CD4-positive, alpha-beta T cell (primary cell): ENCODE measurements around the gene ROR1. TPM values are rescaled to one million over a fixed set of nuclear protein-coding genes. Genes with fewer than 3 reads are reported as not detected.

Source experiments
- ATAC-seq: fragments of 200-7000 bp; cut with Tn5 transposase; one replicate; pipeline ENCODE4 v1.10.0; 2022; ENCODE audit warnings: mild to moderate bottlenecking; ENCODE audit not compliant: poor library complexity
- CTCF ChIA-PET: fragments of 350-600 bp; sonication (Branson Sonifier 250); formaldehyde crosslinking; loops from one replicate; lab custom pipeline; 2021; ENCODE audit warnings: antibody characterized with exemption, inconsistent platforms; lab: Charles Lee
- POLR2A ChIA-PET: fragments of 350-600 bp; sonication (Branson Sonifier 250); formaldehyde crosslinking; loops from one replicate; lab custom pipeline; 2021; ENCODE audit warnings: antibody characterized with exemption, inconsistent platforms; lab: Charles Lee
- DNase-seq, 14 experiments: peaks; one replicate each; pipeline ENCODE4 v3.0.0-alpha.2; 2013 to 2020; ENCODE audit warnings: mixed read lengths in 2 of 14
- H3K27ac ChIP-seq, 2 donors: one replicate each; pipeline versions ENCODE4 v1.5.1 to v1.7.0; 2013; ENCODE audit warnings: low read length in 2 of 2, low read depth in 1 of 2, mild to moderate bottlenecking in 1 of 2
- H3K27me3 ChIP-seq, 2 experiments: 1 replicate in 1 of 2; 2 replicates in 1 of 2; pipeline versions ENCODE4 v1.6.1 to v1.7.0; 2013; ENCODE audit warnings: low read length in 2 of 2, control low read depth in 1 of 2, mild to moderate bottlenecking in 1 of 2, moderate library complexity in 1 of 2; ENCODE audit not compliant: insufficient read depth in 2 of 2, control insufficient read depth in 1 of 2
- H3K36me3 ChIP-seq: one replicate; pipeline ENCODE4 v1.6.1; 2013; ENCODE audit warnings: low read length, control low read depth; ENCODE audit not compliant: insufficient read depth
- H3K4me1 ChIP-seq: one replicate; pipeline ENCODE4 v1.6.1; 2013; ENCODE audit warnings: low read length, control low read depth; ENCODE audit not compliant: insufficient read depth
- H3K4me3 ChIP-seq: one replicate; pipeline ENCODE4 v1.5.1; 2013; ENCODE audit warnings: mild to moderate bottlenecking, low read length, moderate library complexity
- H3K9me3 ChIP-seq, 2 experiments: 1 replicate in 1 of 2; 2 replicates in 1 of 2; pipeline versions ENCODE4 v1.6.1 to v1.7.0; 2013; ENCODE audit warnings: low read length in 2 of 2, mild to moderate bottlenecking in 2 of 2, control low read depth in 1 of 2, moderate library complexity in 1 of 2; ENCODE audit not compliant: control insufficient read depth in 1 of 2, insufficient read depth in 1 of 2
- H3K27ac Mint-ChIP-seq: one replicate; pipeline ENCODE4 v1.8.0; 2020; ENCODE audit warnings: mixed read lengths
- H3K27me3 Mint-ChIP-seq: one replicate; pipeline ENCODE4 v1.8.0; 2021; ENCODE audit warnings: mixed read lengths
- H3K36me3 Mint-ChIP-seq: one replicate; pipeline ENCODE4 v1.8.0; 2021; ENCODE audit warnings: low read depth, mixed read lengths
- H3K4me1 Mint-ChIP-seq: one replicate; pipeline ENCODE4 v1.8.0; 2021; ENCODE audit warnings: low read depth, mixed read lengths
- H3K4me3 Mint-ChIP-seq: one replicate; pipeline ENCODE4 v1.8.0; 2020; ENCODE audit warnings: mild to moderate bottlenecking, mixed read lengths
- H3K9me3 Mint-ChIP-seq: one replicate; pipeline ENCODE4 v1.8.0; 2020; ENCODE audit warnings: mixed read lengths
- intact Hi-C, 2 experiments: fragments of 100-400 bp; cut with DNase I in 1 of 2; cut with micrococcal nuclease in 1 of 2; formaldehyde crosslinking; loops; one replicate each; pipeline versions ENCODE4 v1.15.1 to v1.9.0; 2023 to 2025; cut with DNase I, micrococcal nuclease
- total RNA-seq, 174 experiments: library from RNA in 2 of 174; stranded (reverse) in 2 of 174; gene quantifications; one replicate each; pipeline ENCODE4 v1.2.3 and lab custom pipeline; 2021 to 2026
- TF ChIP-seq, protein P1 (sequence below): fragments of 200-600 bp; IDR thresholded peaks from one replicate; pipeline ENCODE4 v1.8.0; 2022; ENCODE audit warnings: antibody characterized with exemption, mild to moderate bottlenecking

ROR1 gene
- total RNA-seq, 2 experiments from 2014 or later, result not detected

DNA sequence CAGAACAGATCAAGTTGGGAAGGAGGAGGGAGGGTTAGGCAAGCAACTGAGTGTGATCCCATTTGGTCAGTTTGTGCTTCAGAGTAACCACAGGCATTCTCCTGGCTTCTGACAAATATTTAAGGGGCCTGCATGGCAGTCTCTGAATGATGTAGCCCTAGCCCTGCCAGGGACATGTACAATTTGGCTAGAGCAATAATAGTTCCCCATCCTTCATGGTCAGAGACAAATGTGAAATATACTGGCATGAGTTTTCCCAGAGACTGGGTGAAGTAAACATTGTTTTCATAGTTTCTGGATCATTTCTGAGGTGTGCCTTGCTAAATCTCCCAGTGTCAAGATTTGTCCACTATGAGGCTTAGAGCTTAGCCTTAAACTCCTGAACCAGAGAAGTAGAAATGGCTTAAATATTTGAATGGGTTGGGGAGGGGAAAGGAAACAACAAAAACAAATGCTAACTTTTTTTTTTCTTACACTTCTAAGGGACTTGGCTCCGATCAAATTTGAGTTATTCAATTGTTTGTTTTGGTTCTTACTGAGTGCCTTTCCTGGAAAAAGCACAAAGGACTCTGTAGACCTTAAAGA, 387.6 kb downstream of the ROR1 start:
- no peaks in the 10 kb centered on the region for H3K9me3 Mint-ChIP-seq
- no peak overlapping the region for H3K4me3 Mint-ChIP-seq
- Histone ChIP-seq H3K36me3 (no peaks in the 10 kb centered on the region), H3K4me3 (no peak overlapping the region), H3K27me3 (peaks cover 0 to 5% of the 10 kb centered on the region in 2 experiments), H3K9me3 (no peaks in the 10 kb centered on the region), H3K4me1 (no peaks in the 10 kb centered on the region), H3K27ac (no peak overlapping the region)
- ChIA-PET CTCF (no interaction called here), POLR2A (no interaction called here)
- intact Hi-C loops, result no loop called here
- no peaks in the 10 kb centered on the region for H3K36me3 Mint-ChIP-seq
- peaks cover 17% of the 10 kb centered on the region for H3K27me3 Mint-ChIP-seq
- ATAC-seq (no peak), DNase-seq (no peak)
- TF ChIP-seq, protein P1, sequence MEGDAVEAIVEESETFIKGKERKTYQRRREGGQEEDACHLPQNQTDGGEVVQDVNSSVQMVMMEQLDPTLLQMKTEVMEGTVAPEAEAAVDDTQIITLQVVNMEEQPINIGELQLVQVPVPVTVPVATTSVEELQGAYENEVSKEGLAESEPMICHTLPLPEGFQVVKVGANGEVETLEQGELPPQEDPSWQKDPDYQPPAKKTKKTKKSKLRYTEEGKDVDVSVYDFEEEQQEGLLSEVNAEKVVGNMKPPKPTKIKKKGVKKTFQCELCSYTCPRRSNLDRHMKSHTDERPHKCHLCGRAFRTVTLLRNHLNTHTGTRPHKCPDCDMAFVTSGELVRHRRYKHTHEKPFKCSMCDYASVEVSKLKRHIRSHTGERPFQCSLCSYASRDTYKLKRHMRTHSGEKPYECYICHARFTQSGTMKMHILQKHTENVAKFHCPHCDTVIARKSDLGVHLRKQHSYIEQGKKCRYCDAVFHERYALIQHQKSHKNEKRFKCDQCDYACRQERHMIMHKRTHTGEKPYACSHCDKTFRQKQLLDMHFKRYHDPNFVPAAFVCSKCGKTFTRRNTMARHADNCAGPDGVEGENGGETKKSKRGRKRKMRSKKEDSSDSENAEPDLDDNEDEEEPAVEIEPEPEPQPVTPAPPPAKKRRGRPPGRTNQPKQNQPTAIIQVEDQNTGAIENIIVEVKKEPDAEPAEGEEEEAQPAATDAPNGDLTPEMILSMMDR, result no peak
- no peak overlapping the region for H3K27ac Mint-ChIP-seq
- H3K4me1 Mint-ChIP-seq, result no peaks in the 10 kb centered on the region

DNA sequence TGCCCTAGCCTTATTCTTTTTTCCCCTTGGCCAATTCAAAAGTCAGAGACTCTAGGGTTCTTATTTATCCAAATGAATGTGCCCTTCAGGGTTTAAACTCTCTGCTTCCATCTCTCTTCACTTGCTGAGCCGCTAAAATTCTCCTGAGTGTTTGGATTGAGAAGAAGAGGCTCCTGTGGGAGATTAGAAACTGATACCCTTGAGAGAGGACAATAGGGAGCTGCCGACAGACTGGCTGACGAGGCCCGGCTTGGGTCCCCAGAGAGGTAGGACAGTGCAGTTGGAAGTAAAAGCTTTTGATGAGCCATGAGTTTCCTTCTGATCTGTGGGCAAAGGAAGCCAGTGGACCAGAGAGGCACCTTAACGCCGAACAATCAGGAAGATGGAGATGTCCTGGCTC, 388.3 kb downstream of the ROR1 start:
- Mint-ChIP-seq H3K36me3 (no peaks in the 10 kb centered on the region), H3K27ac (no peak overlapping the region), H3K4me3 (no peak overlapping the region), H3K4me1 (no peaks in the 10 kb centered on the region), H3K9me3 (no peaks in the 10 kb centered on the region), H3K27me3 (peaks cover 17% of the 10 kb centered on the region)
- intact Hi-C loops, result no loop called here
- Histone ChIP-seq H3K4me3 (no peak overlapping the region), H3K9me3 (no peaks in the 10 kb centered on the region), H3K27me3 (peaks cover 0 to 5% of the 10 kb centered on the region in 2 experiments), H3K4me1 (no peaks in the 10 kb centered on the region), H3K36me3 (no peaks in the 10 kb centered on the region), H3K27ac (no peak overlapping the region)
- ChIA-PET POLR2A (no interaction called here), CTCF (no interaction called here)
- DNase-seq, result no peak
- TF ChIP-seq, protein P1, result no peak
- ATAC-seq, result no peak

DNA sequence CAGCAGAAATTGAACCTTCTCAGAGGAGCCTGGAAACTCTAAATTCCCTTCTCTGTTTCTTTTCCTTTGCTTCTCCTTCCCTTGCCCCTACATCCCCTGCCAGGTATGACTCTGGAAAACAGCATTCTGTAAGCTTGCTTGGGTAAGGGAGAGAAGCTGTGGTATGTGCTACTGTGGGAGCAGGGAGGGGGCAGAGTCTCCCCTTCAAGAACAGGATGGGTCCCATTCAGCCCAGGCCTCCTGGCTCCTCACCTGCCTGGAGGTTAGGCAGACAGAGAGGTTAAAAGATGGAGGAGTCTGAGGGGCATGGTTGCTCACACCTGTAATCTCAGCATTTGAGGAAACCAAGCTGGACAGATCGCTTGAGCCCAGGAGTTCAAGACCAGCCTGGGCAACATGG, 389.0 kb downstream of the ROR1 start:
- H3K9me3 Mint-ChIP-seq, result no peaks in the 10 kb centered on the region
- CTCF ChIA-PET, result no interaction called here
- H3K4me1 Mint-ChIP-seq, result no peaks in the 10 kb centered on the region
- H3K4me3 Mint-ChIP-seq, result no peak overlapping the region
- TF ChIP-seq, protein P1, result no peak
- H3K27me3 Mint-ChIP-seq, result peaks cover 17% of the 10 kb centered on the region
- POLR2A ChIA-PET, result no interaction called here
- Histone ChIP-seq H3K27ac (no peak overlapping the region), H3K4me1 (no peaks in the 10 kb centered on the region), H3K27me3 (peaks cover 0 to 5% of the 10 kb centered on the region in 2 experiments), H3K36me3 (no peaks in the 10 kb centered on the region), H3K9me3 (no peaks in the 10 kb centered on the region), H3K4me3 (no peak overlapping the region)
- no peaks in the 10 kb centered on the region for H3K36me3 Mint-ChIP-seq
- no peak overlapping the region for H3K27ac Mint-ChIP-seq
- intact Hi-C loops, result no loop called here
- no peak for DNase-seq
- no peak for ATAC-seq
